Mesothelial cell of epicardium (in vitro differentiated cells): ENCODE results near the gene SNX27. TPM values are rescaled to one million over a fixed set of nuclear protein-coding genes. Genes with fewer than 3 reads are reported as not detected.
"Not testable (repeated sequence)": the region's sequence is repeated elsewhere in the genome, so short reads cannot be mapped to it uniquely, and the experiment has no call there.

Experiments
- DNase-seq, 2 experiments: peaks; one replicate each; pipeline ENCODE4 v3.0.0; 2021; ENCODE audit warnings: low spot score in 2 of 2; ENCODE audit not compliant: unreplicated experiment in 2 of 2
- H3K27ac Mint-ChIP-seq: 2 replicates; pipeline ENCODE4 v1.8.0; 2021; ENCODE audit warnings: mixed read lengths
- H3K27me3 Mint-ChIP-seq: 2 replicates; pipeline ENCODE4 v1.8.0; 2021; ENCODE audit warnings: low read depth, mixed read lengths
- H3K36me3 Mint-ChIP-seq: 2 replicates; pipeline ENCODE4 v1.8.0; 2021; ENCODE audit warnings: mixed read lengths
- H3K4me1 Mint-ChIP-seq: 2 replicates; pipeline ENCODE4 v1.8.0; 2021; ENCODE audit warnings: mixed read lengths
- H3K4me3 Mint-ChIP-seq: 2 replicates; pipeline ENCODE4 v1.8.0; 2021; ENCODE audit warnings: mild to moderate bottlenecking, moderate library complexity, mixed read lengths
- H3K9me3 Mint-ChIP-seq: 2 replicates; pipeline ENCODE4 v1.8.0; 2021; ENCODE audit warnings: mixed read lengths
- CTCF ChIP-seq: fragments of 200-600 bp; sonication (generic); IDR thresholded peaks from one replicate; pipeline ENCODE4 v1.5.0; 2021; ENCODE audit warnings: antibody characterized with exemption; ENCODE audit not compliant: unreplicated experiment
- total RNA-seq: library from RNA; stranded (reverse); gene quantifications from 3 replicates; pipeline ENCODE4 v1.2.1, GENCODE V29; 2021

The SNX27 gene
- total RNA-seq, 1 donor from 2014 or later: 44.0 TPM

- no peak for DNase-seq
- Mint-ChIP-seq H3K4me1 (peaks cover 14% of the 10 kb centered on the region), H3K9me3 (peaks cover 12% of the 10 kb centered on the region), H3K27ac (no peak overlapping the region), H3K27me3 (no peaks in the 10 kb centered on the region), H3K36me3 (peaks cover 27% of the 10 kb centered on the region), H3K4me3 (no peak overlapping the region)
- TF ChIP-seq CTCF: no peak
These were observed 29.4 kb downstream of the SNX27 start for GRCh38 chr1:151641229-151641628.

GRCh38 chr1:151643085-151643484 is 31.2 kb downstream of the SNX27 start:
- not testable (repeated sequence) for DNase-seq, H3K27ac Mint-ChIP-seq, H3K4me1 Mint-ChIP-seq, H3K4me3 Mint-ChIP-seq, H3K27me3 Mint-ChIP-seq
- Mint-ChIP-seq H3K9me3 (peaks cover 16% of the 10 kb centered on the region), H3K36me3 (peaks cover 31% of the 10 kb centered on the region)

- Mint-ChIP-seq H3K9me3 (peaks cover 16% of the 10 kb centered on the region), H3K4me3 (no peak overlapping the region), H3K36me3 (peaks cover 37% of the 10 kb centered on the region), H3K27me3 (no peaks in the 10 kb centered on the region), H3K27ac (no peak overlapping the region), H3K4me1 (peaks cover 5% of the 10 kb centered on the region)
- no peak for TF ChIP-seq CTCF
- no peak for DNase-seq
These were observed 32.2 kb downstream of the SNX27 start for GRCh38 chr1:151644001-151644400.

- no peak for DNase-seq
- Mint-ChIP-seq H3K36me3 (peaks cover 47% of the 10 kb centered on the region), H3K27me3 (no peaks in the 10 kb centered on the region), H3K4me1 (no peaks in the 10 kb centered on the region), H3K27ac (no peak overlapping the region), H3K4me3 (no peak overlapping the region), H3K9me3 (peaks cover 20% of the 10 kb centered on the region)
- TF ChIP-seq CTCF: no peak
These were observed 41.5 kb downstream of the SNX27 start for GRCh38 chr1:151653397-151653796.

GRCh38 chr1:151655371-151655770 is 43.5 kb downstream of the SNX27 start:
- no peak for DNase-seq
- no peak overlapping the region for H3K4me3 Mint-ChIP-seq
- no peak overlapping the region for H3K27ac Mint-ChIP-seq
- no peak for TF ChIP-seq CTCF
- H3K4me1 Mint-ChIP-seq: no peaks in the 10 kb centered on the region
- peaks cover 17% of the 10 kb centered on the region for H3K9me3 Mint-ChIP-seq
- H3K27me3 Mint-ChIP-seq: no peaks in the 10 kb centered on the region
- peaks cover 35% of the 10 kb centered on the region for H3K36me3 Mint-ChIP-seq

- DNase-seq: no peak
- TF ChIP-seq CTCF: no peak
- Mint-ChIP-seq H3K36me3 (peaks cover 21% of the 10 kb centered on the region), H3K4me1 (no peaks in the 10 kb centered on the region), H3K27ac (no peak overlapping the region), H3K9me3 (no peaks in the 10 kb centered on the region), H3K27me3 (no peaks in the 10 kb centered on the region), H3K4me3 (no peak overlapping the region)
These were observed 49.9 kb downstream of the SNX27 start for GRCh38 chr1:151661751-151662150.
